Erythroblast (primary cell): ENCODE data around the gene RTL9.
"Not testable (repeated sequence)": the region's sequence is repeated elsewhere in the genome, so short reads cannot be mapped to it uniquely, and the experiment has no call there.

ENCODE experiments used
- DNase-seq, 2 experiments: peaks; one replicate each; lab custom pipeline; 2025; lab: John Stamatoyannopoulos, UW
- GATA1 ChIP-seq: IDR thresholded peaks from 2 replicates; pipeline ENCODE4 v1.6.1; 2011; ENCODE audit warnings: low read depth, mild to moderate bottlenecking, control low read depth, low read length, moderate library complexity
- POLR2A ChIP-seq: IDR thresholded peaks from 2 replicates; pipeline ENCODE4 v1.6.1; 2011; ENCODE audit warnings: mild to moderate bottlenecking, low read length

RTL9 gene

DNA sequence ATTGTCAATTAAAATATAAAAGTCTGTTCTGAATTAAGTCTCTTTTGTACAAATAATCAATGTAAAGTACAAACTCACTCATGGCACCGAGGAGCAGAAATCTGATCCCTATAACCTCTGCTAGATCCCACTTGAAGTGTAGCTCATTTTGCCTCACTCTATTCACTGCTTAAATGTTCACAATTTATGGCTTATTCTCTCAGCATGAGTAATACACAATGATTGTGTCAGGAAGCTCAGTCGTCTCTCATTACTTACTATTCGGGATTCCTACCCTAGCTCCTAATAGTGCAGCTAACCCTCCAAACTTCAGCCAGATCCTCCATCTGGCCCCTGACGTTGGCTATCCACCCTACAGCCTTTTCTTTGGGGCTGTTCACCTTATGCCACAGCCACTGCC is 36.0 kb upstream of the RTL9 start:
- TF ChIP-seq POLR2A: no peak
- no peak for TF ChIP-seq GATA1
- DNase-seq: no peak

DNA sequence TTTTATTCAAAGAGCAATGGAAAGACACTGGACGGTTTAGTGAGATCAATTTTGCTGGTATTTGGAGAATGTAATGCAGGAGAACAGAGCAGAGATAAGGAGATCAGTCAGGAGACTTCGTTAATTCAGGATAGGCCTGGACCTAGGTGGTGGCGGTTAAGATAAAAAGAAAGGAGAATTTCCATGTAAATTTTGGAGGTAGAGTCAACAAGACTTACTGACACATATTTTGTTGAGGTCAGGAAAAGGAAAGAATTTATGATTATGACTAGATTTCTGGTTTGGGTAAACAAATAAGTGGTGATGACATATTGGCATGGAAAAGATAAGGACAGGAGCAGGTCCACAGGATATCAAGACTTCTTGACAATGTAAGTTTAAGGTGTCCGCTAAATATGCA is 31.9 kb upstream of the RTL9 start:
- no peak for TF ChIP-seq GATA1
- DNase-seq: no peak

DNA sequence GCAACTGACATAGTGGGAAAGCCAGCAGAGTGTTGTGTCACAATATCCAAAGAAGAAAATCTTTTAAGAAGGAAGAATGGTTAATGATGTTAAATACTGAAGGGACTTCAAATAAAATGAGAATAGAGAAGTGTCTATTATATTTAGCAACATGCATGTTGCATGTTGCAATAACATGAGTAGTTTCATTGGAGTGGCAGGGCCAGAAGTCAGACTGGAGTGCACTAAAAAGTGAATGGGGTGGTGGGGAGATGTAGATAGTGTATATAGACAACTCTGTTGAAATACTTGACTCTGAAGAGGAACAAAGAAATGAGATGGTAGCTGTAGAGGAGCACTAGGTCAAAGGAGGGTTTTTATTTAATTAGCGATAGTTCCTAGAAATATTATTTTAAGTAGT is 31.3 kb upstream of the RTL9 start:
- peak; percentile 4 to 5 for DNase-seq
- TF ChIP-seq POLR2A (no peak), GATA1 (no peak)

DNA sequence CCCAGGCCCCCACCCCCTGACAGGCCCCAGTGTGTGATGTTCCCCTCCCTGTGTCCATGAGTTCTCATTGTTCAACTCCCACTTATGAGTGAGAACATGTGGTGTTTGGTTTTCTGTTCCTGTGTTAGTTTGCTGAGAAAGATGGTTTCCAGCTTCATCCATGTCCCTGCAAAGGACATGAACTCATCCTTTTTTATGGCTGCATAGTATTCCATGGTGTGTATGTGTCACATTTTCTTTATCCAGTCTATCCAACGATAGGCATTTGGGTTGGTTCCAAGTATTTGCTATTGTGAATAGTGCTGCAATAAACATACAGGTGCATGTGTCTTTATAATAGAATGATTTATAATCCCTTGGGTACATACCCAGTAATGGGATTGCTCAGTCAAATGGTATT is 30.0 kb upstream of the RTL9 start:
- DNase-seq: not testable (repeated sequence)

DNA sequence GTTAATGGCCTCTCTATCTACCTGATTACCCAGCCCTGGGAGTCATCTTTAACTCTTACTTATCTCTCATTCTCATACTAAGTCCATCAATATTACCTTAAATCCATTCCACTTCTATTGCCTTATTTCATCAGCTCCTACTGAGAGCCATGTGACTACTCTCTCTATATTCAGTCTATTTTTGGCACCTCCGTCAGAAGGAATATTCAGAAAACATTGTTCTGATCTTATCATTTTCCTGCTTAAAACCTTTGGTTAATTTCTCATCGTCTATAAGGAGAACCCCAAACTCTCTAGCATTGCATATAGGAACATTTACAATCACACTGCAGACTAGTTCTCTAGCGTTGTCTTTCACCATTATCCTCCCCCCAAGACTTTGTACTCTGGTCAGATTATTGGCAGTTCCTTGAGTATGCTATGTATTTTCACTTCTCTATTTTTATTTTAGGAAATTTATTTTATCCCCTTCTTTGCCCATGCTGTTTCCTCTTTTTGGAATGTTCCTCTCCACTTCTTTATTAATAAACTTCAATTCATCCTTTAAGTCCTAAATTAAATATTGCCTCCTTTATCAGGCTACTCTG is 27.1 kb upstream of the RTL9 start:
- DNase-seq: no peak
- TF ChIP-seq GATA1 (no peak), POLR2A (no peak)

DNA sequence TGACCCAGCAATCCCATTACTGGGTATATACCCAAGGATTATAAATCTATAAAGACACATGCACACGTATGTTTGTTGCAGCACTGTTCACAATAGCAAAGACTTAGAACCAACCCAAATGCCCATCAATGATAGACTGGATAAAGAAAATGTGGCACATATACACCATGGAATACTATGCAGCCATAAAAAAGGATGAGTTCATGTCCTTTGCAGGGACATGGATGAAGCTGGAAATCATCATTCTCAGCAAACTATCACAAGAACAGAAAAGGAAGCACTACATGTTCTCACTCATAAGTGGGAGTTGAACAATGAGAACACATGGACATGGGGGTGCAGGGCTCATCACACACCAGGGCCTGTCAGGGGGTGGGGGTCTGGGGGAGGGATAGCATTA is 25.2 kb upstream of the RTL9 start:
- DNase-seq: not testable (repeated sequence)

DNA sequence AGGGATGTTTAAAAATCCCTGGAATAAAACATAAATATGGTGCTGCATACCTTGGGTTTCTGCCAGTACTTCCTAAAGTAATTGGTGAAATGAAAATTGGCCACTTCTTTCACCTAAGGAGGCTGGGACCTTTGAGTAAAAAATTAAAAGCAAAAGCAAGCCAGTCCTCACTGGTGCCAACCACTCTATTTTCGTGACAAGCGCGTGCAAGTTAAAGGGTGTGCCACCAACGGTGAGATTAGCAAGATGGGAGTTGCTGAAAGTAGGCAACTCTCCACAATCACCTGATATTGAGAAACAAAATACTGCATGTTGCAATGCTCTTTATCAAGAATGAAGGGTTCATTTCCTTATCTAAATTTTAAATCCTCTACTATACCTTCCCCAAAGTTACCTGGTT is 19.7 kb upstream of the RTL9 start:
- peak; percentile 56 to 68 for DNase-seq
- TF ChIP-seq POLR2A (peak; percentile 62), GATA1 (no peak)

DNA sequence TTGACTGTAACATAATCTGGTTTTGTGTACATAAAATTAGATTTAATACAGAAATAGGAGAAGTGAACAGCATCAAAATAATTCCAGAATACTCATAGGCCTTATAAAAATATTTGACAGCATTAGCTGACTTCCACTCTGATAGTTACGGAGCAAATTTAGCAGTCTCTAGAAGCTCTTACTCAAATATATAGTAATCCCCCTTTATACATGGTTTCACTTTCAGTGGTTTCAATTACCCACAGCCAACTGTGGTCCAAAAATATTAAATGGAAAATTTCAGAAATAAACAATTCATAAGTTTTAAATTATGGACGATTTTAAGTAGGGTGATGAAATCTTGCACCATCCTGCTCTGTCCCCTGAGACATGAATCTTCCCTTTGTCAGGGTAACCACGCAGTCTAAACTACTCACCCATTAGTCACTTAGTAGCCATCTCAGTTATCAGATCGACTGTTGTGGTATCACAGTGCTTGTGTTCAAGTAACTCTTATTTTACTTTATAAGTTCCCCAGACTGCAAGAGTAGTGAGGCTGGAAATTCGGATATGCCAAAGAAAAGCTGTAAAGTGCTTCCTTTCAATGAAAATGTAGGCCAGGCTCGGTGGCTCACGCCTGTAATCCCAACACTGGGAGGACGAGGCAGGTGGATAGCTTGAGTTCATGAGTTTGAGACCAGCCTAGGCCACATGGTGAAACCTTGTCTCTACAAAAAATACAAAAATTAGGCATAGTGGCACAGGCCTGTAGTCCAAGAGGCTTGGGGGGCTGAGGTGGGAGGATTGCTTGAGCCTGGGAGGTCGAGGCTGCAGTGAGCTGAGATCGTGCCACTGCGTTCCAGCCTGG is 17.2 kb upstream of the RTL9 start:
- DNase-seq: peak; percentile 54 to 63
- TF ChIP-seq GATA1 (no peak), POLR2A (no peak)

DNA sequence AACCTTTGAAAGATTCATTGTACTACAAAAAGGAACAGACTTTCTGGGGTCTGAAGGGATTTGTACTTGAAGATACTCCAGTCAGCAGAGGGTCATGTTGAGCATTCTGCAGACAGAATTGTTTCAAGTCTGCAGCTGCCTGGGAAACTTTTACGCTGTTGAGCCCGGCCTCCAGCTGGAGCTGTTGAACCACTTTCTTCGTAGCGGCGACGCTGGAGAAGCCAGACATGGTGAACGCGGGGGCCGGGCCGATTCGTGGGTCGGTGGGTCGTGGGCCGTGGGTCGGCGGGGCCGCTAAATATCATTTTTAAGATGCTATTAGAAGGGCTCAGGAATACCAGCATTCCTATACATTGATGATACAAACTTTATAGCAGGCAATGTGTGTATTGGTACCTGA is 12.0 kb upstream of the RTL9 start:
- peak; percentile 20 to 28 for DNase-seq

DNA sequence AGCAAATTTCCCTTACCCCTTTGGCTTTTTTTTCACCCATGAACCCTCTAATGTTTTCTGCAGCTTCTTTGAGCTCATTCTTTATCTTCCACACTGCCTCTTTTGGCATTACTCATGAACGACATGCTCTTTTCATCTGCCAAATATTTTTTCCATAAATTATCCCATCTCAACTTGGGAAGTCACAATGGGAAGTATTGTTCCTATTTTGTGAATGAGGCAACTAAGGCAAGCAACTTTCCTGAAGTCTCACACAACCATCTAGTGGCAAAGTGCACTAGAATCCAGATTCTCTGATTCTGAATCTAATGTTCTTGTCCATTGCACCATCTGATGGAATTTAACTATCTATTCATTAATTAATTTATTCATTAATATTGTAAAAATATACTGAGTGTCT is 625 bp downstream of the RTL9 start:
- TF ChIP-seq POLR2A: no peak
- TF ChIP-seq GATA1: no peak
- DNase-seq: no peak

More for the DNA sequence above, 12.0 kb upstream of the RTL9 start:
- TF ChIP-seq GATA1 (no peak), POLR2A (no peak)

DNA sequence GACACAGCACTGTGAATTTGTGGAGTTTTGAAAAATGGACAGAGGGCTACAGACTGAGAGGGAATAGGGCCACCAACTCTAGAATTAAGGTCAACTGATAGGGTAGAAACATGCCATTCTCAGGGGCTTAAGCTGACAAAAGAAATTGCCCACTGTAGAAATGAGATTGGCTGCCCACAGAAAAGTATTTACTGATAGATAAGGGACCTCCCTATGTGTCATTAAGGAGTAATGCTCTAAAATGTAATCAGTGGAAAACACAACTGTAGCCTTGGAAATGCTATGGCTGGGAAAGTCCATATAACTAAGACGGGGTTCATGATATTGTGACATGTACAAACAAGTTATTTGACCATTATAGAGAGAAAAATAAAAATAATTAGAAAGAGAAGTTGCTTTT is 4.6 kb downstream of the RTL9 start:
- TF ChIP-seq GATA1: no peak
- TF ChIP-seq POLR2A: peak; percentile 32
- DNase-seq: peak; percentile 63 to 86

DNA sequence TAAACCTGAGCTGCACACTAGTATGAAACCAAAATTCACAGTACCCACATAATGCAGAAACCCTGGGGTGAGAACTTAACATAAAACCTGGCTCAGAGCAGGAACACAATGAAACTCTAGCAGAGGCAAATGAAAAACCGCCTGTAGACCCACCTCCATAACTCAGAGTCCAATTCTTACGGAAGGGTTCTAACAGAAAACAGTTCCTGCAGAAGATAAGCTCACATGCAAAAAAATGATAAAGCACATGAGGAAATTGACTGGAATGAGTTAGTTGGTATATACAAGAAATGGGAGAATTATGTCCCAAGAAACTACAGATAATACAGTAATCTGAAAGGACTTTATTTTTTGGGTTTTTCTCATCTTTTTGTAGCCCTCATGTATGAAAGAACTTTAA is 14.7 kb downstream of the RTL9 start:
- TF ChIP-seq POLR2A (peak; percentile 47), GATA1 (no peak)

DNA sequence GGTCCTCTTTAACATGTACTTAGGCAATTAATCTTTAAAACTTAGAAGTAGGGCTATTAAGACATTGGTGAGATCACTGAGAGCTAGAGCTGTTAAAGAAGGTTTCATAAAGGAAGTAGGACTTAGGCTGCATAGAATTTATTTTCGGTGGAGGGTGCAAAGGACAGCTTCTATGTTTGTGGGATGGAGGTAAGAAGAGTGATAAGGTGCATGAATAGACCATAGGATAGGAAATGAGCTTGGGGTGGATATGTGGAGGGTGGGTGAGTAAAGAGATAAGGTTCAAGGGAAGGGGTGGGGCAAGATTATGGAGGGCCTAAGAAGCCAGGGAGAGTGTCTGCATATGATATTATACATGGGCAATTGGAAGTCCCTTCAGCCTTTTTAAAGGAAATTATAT is 15.9 kb downstream of the RTL9 start:
- TF ChIP-seq POLR2A: peak; percentile 53
- no peak for TF ChIP-seq GATA1

More for the DNA sequence above, 14.7 kb downstream of the RTL9 start:
- DNase-seq: peak; percentile 66 to 82

DNA sequence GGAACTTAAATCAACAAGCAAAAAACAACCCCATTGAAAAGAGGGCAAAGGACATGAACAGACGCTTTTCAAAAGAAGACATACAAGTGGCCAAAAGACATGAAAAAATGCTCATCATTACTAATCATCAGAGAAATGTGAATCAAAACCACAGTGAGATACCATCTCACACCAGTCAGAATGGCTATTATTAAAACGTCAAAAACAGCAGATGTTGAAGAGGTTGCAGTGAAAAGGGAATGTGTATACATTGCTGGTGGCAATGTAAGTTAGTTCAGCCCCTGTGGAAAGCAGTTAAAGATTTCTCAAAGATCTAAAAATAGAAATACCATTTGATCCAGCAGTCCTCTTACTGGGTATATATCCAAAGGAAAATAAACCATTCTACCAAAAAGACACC is 22.6 kb downstream of the RTL9 start:
- no peak for TF ChIP-seq POLR2A
- TF ChIP-seq GATA1: no peak
- DNase-seq: no peak

More for the DNA sequence above, 15.9 kb downstream of the RTL9 start:
- peak; percentile 71 to 87 for DNase-seq

DNA sequence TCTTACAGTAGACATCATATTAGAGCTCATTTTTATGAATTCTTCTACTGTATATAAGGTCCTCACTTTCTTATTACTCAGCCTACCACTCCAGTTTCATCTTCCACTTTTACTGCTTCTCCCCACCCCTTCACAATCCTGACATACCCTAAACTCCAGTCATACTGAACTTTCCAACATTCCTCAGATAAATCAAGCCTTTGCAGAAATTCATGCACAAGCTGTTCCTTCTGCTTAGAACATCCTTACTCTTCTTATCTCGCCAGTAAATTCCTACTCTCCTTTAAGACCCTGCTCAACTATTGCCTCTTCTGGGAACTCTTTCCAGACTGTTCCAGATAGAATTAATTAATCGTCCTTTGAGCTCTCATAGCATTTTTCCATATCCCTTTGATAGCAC is 24.8 kb downstream of the RTL9 start:
- TF ChIP-seq GATA1 (no peak), POLR2A (no peak)
- DNase-seq: no peak

DNA sequence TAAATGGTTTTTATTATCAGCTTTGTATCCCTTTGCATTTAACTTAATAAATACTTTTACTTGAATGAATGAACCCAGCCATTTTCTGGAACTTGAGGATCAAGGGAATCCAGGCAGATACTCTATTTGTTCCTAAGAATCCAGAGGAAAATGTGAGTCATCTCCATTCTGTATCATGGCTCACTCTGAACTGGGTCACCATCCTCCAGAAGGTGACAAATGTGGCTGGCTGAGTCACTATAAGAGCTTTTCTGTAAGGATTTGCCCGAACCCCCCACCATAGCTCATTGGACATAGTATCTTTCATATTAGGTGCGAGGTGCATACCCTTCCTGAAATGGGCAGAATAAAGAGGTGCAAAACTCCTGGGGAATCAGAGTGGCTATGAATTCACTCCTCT is 25.8 kb downstream of the RTL9 start:
- TF ChIP-seq GATA1 (no peak), POLR2A (no peak)
- peak in 1 of 2 experiments; percentile 5 for DNase-seq
